IgD-negative memory B cell (primary cell): Measurements from ENCODE around the gene DUSP19. TPM values are rescaled to one million over a fixed set of nuclear protein-coding genes. Genes with fewer than 3 reads are reported as not detected.

Experiments used
- H3K27ac Mint-ChIP-seq, 3 donors: one replicate each; pipeline ENCODE4 v1.8.0; 2020 to 2022; ENCODE audit warnings: mild to moderate bottlenecking in 3 of 3, mixed read lengths in 3 of 3, moderate library complexity in 1 of 3
- H3K27me3 Mint-ChIP-seq: one replicate; pipeline ENCODE4 v1.8.0; 2021; ENCODE audit warnings: mixed read lengths
- H3K36me3 Mint-ChIP-seq: one replicate; pipeline ENCODE4 v1.8.0; 2020; ENCODE audit warnings: mild to moderate bottlenecking, mixed read lengths
- H3K4me1 Mint-ChIP-seq, 3 donors: one replicate each; pipeline ENCODE4 v1.8.0; 2020 to 2022; ENCODE audit warnings: mixed read lengths in 3 of 3, mild to moderate bottlenecking in 1 of 3
- H3K4me3 Mint-ChIP-seq, 4 donors: one replicate each; pipeline ENCODE4 v1.8.0; 2020 to 2022; ENCODE audit warnings: mild to moderate bottlenecking in 4 of 4, mixed read lengths in 4 of 4, moderate library complexity in 3 of 4
- H3K9me3 Mint-ChIP-seq, 3 donors: one replicate each; pipeline ENCODE4 v1.8.0; 2020 to 2021; ENCODE audit warnings: mixed read lengths in 3 of 3, mild to moderate bottlenecking in 1 of 3
- polyA plus RNA-seq: library from polyadenylated mRNA; unstranded; fragments of 300-500 nt; fragmentation: Illumina TruSeq; gene quantifications from one replicate; pipeline ENCODE4 v1.2.3, GENCODE V29; 2021

DUSP19 gene
- polyA plus RNA-seq, 1 donor from 2014 or later = 0.50 TPM

DNA sequence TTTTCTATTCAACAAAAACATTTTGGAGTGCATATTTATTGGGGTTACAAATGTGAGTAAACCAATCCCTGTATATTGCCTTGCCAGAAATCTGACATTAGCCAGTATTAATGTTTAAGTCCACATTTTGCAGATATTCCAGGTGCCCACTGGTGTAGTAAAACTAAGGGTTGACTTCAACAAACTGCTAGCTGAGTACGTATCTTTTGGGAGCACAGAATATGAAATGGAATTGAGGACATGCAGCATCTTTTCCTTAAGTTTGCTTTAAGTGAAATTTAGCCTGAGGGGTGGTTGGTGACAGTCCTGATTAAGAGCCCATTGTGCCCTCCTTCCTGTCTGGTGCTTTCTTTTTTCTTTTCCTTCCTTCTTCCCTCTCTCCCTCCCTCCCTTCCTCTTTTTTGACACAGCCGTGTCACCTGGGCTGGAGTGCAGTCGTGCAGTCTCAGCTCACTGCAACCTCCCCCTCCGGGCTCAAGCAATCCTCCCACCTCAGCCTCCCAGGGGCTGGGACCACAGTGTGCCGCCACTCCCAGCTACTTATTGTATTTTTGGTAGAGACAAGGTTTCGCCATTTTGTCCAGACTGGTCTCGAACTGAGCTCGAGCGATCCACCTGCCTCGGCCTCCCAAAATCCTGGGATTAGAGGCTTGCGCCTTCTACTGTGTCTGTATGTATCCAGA lies 47.3 kb downstream of the DUSP19 start:
- Mint-ChIP-seq H3K27me3 (no peaks in the 10 kb centered on the region), H3K9me3 (no peaks in the 10 kb centered on the region), H3K36me3 (peaks cover 4% of the 10 kb centered on the region), H3K27ac (peak overlapping the region in 2 of 3 donors; percentile 16 to 59), H3K4me3 (peak overlapping the region; percentile 85 to 96 (median 94)), H3K4me1 (peaks cover 16 to 25% (median 18%) of the 10 kb centered on the region in 3 donors)

DNA sequence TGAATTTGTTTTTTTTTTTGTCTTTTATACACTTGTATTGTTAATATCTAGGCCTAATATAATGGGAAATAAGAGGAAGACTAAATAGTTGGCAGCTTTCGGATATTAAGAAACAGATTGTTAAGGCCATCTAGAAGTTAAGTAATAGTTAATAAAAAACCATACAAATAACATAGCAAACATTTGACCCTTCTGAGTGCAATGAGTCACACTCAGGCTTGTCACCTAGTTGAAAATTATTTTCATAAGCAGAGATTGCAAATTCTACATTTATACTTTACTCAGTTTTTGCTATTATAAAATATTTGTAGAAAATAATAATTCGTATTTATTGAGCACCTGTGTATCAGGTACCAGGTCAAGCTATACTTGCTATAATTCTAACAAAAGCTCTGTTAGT lies 48.1 kb downstream of the DUSP19 start:
- H3K36me3 Mint-ChIP-seq = peaks cover 3% of the 10 kb centered on the region
- H3K27me3 Mint-ChIP-seq = no peaks in the 10 kb centered on the region
- H3K4me1 Mint-ChIP-seq = peaks cover 16 to 22% (median 18%) of the 10 kb centered on the region in 3 donors
- H3K9me3 Mint-ChIP-seq = no peaks in the 10 kb centered on the region
- peak overlapping the region in 2 of 4 donors; percentile 85 to 94 for H3K4me3 Mint-ChIP-seq
- H3K27ac Mint-ChIP-seq = no peak overlapping the region

- Mint-ChIP-seq H3K36me3 (peaks cover 7% of the 10 kb centered on the region), H3K9me3 (no peaks in the 10 kb centered on the region), H3K4me1 (peaks cover 0 to 1% (median under 1%) of the 10 kb centered on the region in 3 donors), H3K4me3 (no peak overlapping the region), H3K27me3 (no peaks in the 10 kb centered on the region), H3K27ac (no peak overlapping the region)
Measured at GRCh38 chr2:183134016-183134415, 55.5 kb downstream of the DUSP19 start.

DNA sequence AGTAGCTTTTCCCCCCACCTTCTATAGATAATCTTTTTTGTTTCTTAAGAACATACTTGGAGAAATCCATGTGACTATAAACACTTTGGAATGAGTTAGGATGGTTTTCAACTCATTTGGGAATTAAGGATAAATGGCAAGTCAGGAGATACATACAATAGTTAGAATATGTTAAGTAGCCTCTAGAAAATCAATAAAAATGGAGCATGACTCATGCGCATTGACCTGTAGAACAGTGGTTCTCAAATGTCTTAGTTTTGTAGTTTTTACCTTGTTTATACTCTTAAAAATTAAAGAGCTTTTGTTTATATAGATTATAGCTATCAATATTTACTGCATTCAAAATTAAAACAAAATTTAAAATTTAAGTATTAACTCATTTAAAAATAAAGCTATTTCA lies 70.4 kb downstream of the DUSP19 start:
- Mint-ChIP-seq H3K27me3 (no peaks in the 10 kb centered on the region), H3K9me3 (peaks cover 0 to 7% (median 0%) of the 10 kb centered on the region in 3 donors), H3K27ac (no peak overlapping the region), H3K4me1 (peaks cover 4 to 6% (median 4%) of the 10 kb centered on the region in 3 donors), H3K4me3 (no peak overlapping the region), H3K36me3 (peaks cover 7% of the 10 kb centered on the region)

DNA sequence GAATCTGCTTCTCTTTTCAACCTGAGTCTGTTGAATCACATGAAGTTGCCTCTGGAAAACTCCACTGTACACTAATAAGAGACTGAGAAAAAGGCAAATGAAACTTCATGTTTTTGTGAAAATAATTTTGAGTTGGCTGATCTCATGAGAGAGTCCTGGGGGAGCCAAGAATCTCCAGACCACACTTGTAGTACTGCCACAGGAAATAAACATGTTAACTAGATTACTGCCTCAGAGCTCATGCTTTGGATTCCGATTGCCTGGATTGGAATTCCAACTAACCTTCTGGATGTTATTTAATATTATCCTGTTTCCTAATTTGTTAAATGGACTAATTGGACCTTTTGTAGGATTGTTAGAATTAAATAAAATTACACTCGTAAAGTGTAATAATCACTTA lies 70.9 kb downstream of the DUSP19 start:
- H3K9me3 Mint-ChIP-seq = peaks cover 0 to 1% (median 0%) of the 10 kb centered on the region in 3 donors
- no peak overlapping the region for H3K27ac Mint-ChIP-seq
- no peak overlapping the region for H3K4me3 Mint-ChIP-seq
- H3K27me3 Mint-ChIP-seq = no peaks in the 10 kb centered on the region
- H3K4me1 Mint-ChIP-seq = peaks cover 4 to 6% (median 4%) of the 10 kb centered on the region in 3 donors
- peaks cover 6% of the 10 kb centered on the region for H3K36me3 Mint-ChIP-seq

Other genes starting within 250 kb of the DUSP19 start
- gene FRZB, start 212.1 kb upstream of the DUSP19 start, polyA plus RNA-seq = 0.90 TPM
- 0.03 TPM for gene NCKAP1, start 40.3 kb upstream of the DUSP19 start, polyA plus RNA-seq
- gene NUP35, start 45.7 kb downstream of the DUSP19 start, polyA plus RNA-seq = 6.0 TPM